Measurements from ENCODE around the gene CSTPP1. TPM values are rescaled to one million over a fixed set of nuclear protein-coding genes. Genes with fewer than 3 reads are reported as not detected.

Gene CSTPP1
- total RNA-seq, 4 donors from 2014 or later = 18.3 to 27.0 (median 24.6) TPM

GRCh38 chr11:47005441-47005840 lies 68.9 kb downstream of the CSTPP1 start:
- in situ Hi-C loops (cut with MboI; ENCODE audit: low pct_ligation_motif_present in 1 of 4, low pct_unique_long_range_greater_than_20kb in 1 of 4, low sequenced_read_pairs in 3 of 4) = no loop called here
- Histone ChIP-seq H3K36me3 (no peaks in the 10 kb centered on the region), H3K27ac (peak overlapping the region; percentile 56 to 83 (median 72)), H3K4me1 (peaks cover 22 to 53% (median 24%) of the 10 kb centered on the region in 4 donors), H3K4me3 (no peak overlapping the region), H3K9me3 (no peaks in the 10 kb centered on the region), H3K27me3 (no peaks in the 10 kb centered on the region)
- TF ChIP-seq EP300 (IDR thresholded peaks at IDR 0.05; ENCODE audit: low read depth) (no peak), CTCF (IDR thresholded peaks at IDR 0.05) (no peak), POLR2A (IDR thresholded peaks at IDR 0.05) (no peak), POLR2AphosphoS5 (IDR thresholded peaks at IDR 0.05) (no peak)
- intact Hi-C loops (cut with DNase I; ENCODE audit: low total_unique reads) = loop anchor here (2.0 kb wide), 1 partner anchor 57 kb away; no protein-coding TSS in a partner anchor
- DNase-seq = no peak

- H3K27me3 ChIP-seq = no peaks in the 10 kb centered on the region
- no peak overlapping the region for H3K4me3 ChIP-seq
- intact Hi-C loops (cut with DNase I; ENCODE audit: low total_unique reads) = no loop called here
- 60 to 100% methylated on average over 1 to 2 of the region's 2 CpGs for WGBS, 2 donors (ENCODE audit: low coverage in 1 of 2)
- TF ChIP-seq EP300 (IDR thresholded peaks at IDR 0.05; ENCODE audit: low read depth) (no peak), POLR2A (IDR thresholded peaks at IDR 0.05) (no peak), CTCF (IDR thresholded peaks at IDR 0.05) (no peak), POLR2AphosphoS5 (IDR thresholded peaks at IDR 0.05) (no peak)
- no peaks in the 10 kb centered on the region for H3K36me3 ChIP-seq
- in situ Hi-C loops (cut with MboI; ENCODE audit: low pct_ligation_motif_present in 1 of 4, low pct_unique_long_range_greater_than_20kb in 1 of 4, low sequenced_read_pairs in 3 of 4) = no loop called here
- peak overlapping the region; percentile 28 to 83 (median 59) for H3K27ac ChIP-seq
- no peaks in the 10 kb centered on the region for H3K9me3 ChIP-seq
- no peak for DNase-seq
- peaks cover 19 to 46% (median 24%) of the 10 kb centered on the region in 4 donors for H3K4me1 ChIP-seq
Measured at GRCh38 chr11:47007579-47007978, 71.0 kb downstream of the CSTPP1 start.

- in situ Hi-C loops (cut with MboI; ENCODE audit: low pct_ligation_motif_present in 1 of 4, low pct_unique_long_range_greater_than_20kb in 1 of 4, low sequenced_read_pairs in 3 of 4) = no loop called here
- TF ChIP-seq POLR2AphosphoS5 (IDR thresholded peaks at IDR 0.05) = peak in 2 of 3 donors; percentile 10 to 34
- TF ChIP-seq CTCF (IDR thresholded peaks at IDR 0.05) = no peak
- no peak for DNase-seq
Measured at GRCh38 chr11:47010179-47010578, 73.6 kb downstream of the CSTPP1 start.

GRCh38 chr11:47014097-47014496 lies 77.5 kb downstream of the CSTPP1 start:
- intact Hi-C loops (cut with DNase I; ENCODE audit: low total_unique reads) (no loop called here), in situ Hi-C loops (cut with MboI; ENCODE audit: low pct_ligation_motif_present in 1 of 4, low pct_unique_long_range_greater_than_20kb in 1 of 4, low sequenced_read_pairs in 3 of 4) (no loop called here)
- DNase-seq = no peak

More at GRCh38 chr11:47010179-47010578, 73.6 kb downstream of the CSTPP1 start:
- intact Hi-C loops (cut with DNase I; ENCODE audit: low total_unique reads) = no loop called here
- Histone ChIP-seq H3K4me3 (no peak overlapping the region), H3K36me3 (no peaks in the 10 kb centered on the region), H3K27ac (peak overlapping the region; percentile 27 to 57 (median 43)), H3K4me1 (peaks cover 5 to 22% (median 8%) of the 10 kb centered on the region in 4 donors), H3K27me3 (no peaks in the 10 kb centered on the region), H3K9me3 (no peaks in the 10 kb centered on the region)
- 68 to 83% methylated on average over 4 of the region's 4 CpGs for WGBS, 2 donors (ENCODE audit: low coverage in 1 of 2)

More at GRCh38 chr11:47014097-47014496, 77.5 kb downstream of the CSTPP1 start:
- H3K36me3 ChIP-seq = no peaks in the 10 kb centered on the region
- 96 to 100% methylated on average over 3 of the region's 3 CpGs for WGBS, 2 donors (ENCODE audit: low coverage in 1 of 2)
- H3K27ac ChIP-seq = no peak overlapping the region
- TF ChIP-seq POLR2AphosphoS5 (IDR thresholded peaks at IDR 0.05) = no peak
- TF ChIP-seq POLR2A (IDR thresholded peaks at IDR 0.05) = no peak
- no peak for TF ChIP-seq CTCF (IDR thresholded peaks at IDR 0.05)
- TF ChIP-seq EP300 (IDR thresholded peaks at IDR 0.05; ENCODE audit: low read depth) = no peak
- H3K9me3 ChIP-seq = no peaks in the 10 kb centered on the region
- H3K4me1 ChIP-seq = peaks cover 0 to 4% (median 0%) of the 10 kb centered on the region in 4 donors
- H3K4me3 ChIP-seq = no peak overlapping the region
- no peaks in the 10 kb centered on the region for H3K27me3 ChIP-seq
